ENCODE results near the gene ARHGEF4. TPM values are rescaled to one million over a fixed set of nuclear protein-coding genes. Genes with fewer than 3 reads are reported as not detected.

ARHGEF4 gene
- polyA plus RNA-seq, 1 donor (not counting 4 experiments of a cell fraction or from before 2014, with no cell fraction given): 22.6 TPM

DNA sequence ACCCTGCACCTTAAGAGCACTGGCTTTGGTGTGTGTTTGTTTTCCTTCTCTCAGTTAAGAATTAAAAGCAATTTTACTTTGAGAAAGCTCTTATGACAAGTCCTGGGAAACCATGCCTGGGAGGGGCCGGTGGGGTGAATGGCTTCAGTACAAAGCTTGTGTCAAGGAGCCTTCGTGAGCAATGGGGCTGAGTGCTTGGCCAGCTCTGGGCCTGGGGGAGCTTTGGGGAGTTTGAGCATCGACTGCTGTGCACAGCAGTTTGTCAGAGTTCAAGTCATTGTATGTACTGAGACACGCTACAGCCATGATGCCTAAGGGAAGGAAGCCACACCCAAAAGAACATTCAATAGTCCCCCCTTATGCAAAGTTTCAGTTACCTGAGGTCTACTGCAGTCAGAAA lies 75.8 kb downstream of the ARHGEF4 start:
- Histone ChIP-seq H3K4me3 (ENCODE audit: control insufficient read depth in 2 of 3, extremely low read depth in 1 of 3, insufficient read depth in 2 of 3, low read depth in 1 of 3, low read length in 3 of 3) (peak overlapping the region; percentile 39 to 70 (median 61)), H3K9ac (ENCODE audit: control insufficient read depth, extremely low read depth, insufficient read depth, low read length) (peak overlapping the region; percentile 69), H3K4me1 (ENCODE audit: control insufficient read depth, extremely low read depth, insufficient read depth, low read length) (peaks cover 62% of the 10 kb centered on the region), H2AFZ (ENCODE audit: control insufficient read depth, low read length) (peak overlapping the region; percentile 35), H3K4me2 (ENCODE audit: control insufficient read depth, extremely low read depth, insufficient read depth, low read depth, low read length) (peak overlapping the region; percentile 87), H3K9me3 (ENCODE audit: control insufficient read depth, low read depth, low read length) (no peaks in the 10 kb centered on the region), H3K27me3 (ENCODE audit: control insufficient read depth, extremely low read depth, insufficient read depth, low read length) (no peaks in the 10 kb centered on the region), H3K9me1 (ENCODE audit: control insufficient read depth, extremely low read depth, insufficient read depth, low read length) (no peaks in the 10 kb centered on the region), H3K36me3 (ENCODE audit: control insufficient read depth in 2 of 2, extremely low read depth in 1 of 2, insufficient read depth in 2 of 2, low read length in 2 of 2) (peaks cover 4 to 7% of the 10 kb centered on the region in 2 experiments), H3K79me2 (ENCODE audit: control insufficient read depth, insufficient read depth, low read length) (peaks cover 5% of the 10 kb centered on the region), H3K27ac (ENCODE audit: control insufficient read depth, insufficient read depth, low read length) (peak overlapping the region; percentile 88), H4K20me1 (ENCODE audit: control insufficient read depth, extremely low read depth, insufficient read depth, low read length) (no peaks in the 10 kb centered on the region)
- no peak for TF ChIP-seq EZH2 (IDR thresholded peaks at IDR 0.05; ENCODE audit: low read length)
- no peak for TF ChIP-seq CTCF (optimal IDR thresholded peaks at IDR 0.05 in 1 of 3, IDR thresholded peaks at IDR 0.05 in 1 of 3, conservative IDR thresholded peaks at IDR 0.05 in 1 of 3; ENCODE audit: extremely low read depth in 1 of 3, insufficient read depth in 2 of 3, low read length in 3 of 3)
- FAIRE-seq (no peak), DNase-seq (ENCODE audit: low read depth, low spot score) (no peak)
- dilution Hi-C loops (cut with MboI; ENCODE audit: extremely low pct_ligation_motif_present, low sequenced_read_pairs): no loop called here

DNA sequence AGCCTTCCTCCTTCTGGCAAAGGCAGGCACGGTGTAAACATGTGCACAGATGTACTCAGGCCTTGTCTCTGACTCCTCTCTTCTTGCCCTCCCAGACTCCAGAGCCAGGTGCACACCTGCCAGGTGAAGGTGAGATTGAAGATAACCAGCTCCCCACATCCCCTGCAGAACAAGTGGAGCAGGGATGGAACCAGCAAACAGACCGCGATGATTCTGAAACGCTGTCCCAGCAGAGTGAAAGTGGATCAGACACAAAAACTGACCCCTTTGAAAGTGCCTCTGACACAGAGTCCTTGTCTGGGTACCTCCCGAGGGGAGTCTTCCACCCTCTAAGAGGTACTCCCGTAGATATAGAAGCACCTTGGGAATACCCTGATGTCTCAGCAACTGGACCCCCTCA lies 77.2 kb downstream of the ARHGEF4 start:
- TF ChIP-seq CTCF (optimal IDR thresholded peaks at IDR 0.05 in 1 of 3, IDR thresholded peaks at IDR 0.05 in 1 of 3, conservative IDR thresholded peaks at IDR 0.05 in 1 of 3; ENCODE audit: extremely low read depth in 1 of 3, insufficient read depth in 2 of 3, low read length in 3 of 3) (no peak), EZH2 (IDR thresholded peaks at IDR 0.05; ENCODE audit: low read length) (no peak)
- no peaks in the 10 kb centered on the region for H3K9me1 ChIP-seq (ENCODE audit: control insufficient read depth, extremely low read depth, insufficient read depth, low read length)
- no peaks in the 10 kb centered on the region for H4K20me1 ChIP-seq (ENCODE audit: control insufficient read depth, extremely low read depth, insufficient read depth, low read length)
- H3K4me2 ChIP-seq (ENCODE audit: control insufficient read depth, extremely low read depth, insufficient read depth, low read depth, low read length): peak overlapping the region; percentile 87
- H3K4me1 ChIP-seq (ENCODE audit: control insufficient read depth, extremely low read depth, insufficient read depth, low read length): peaks cover 62% of the 10 kb centered on the region
- peak overlapping the region; percentile 88 for H3K27ac ChIP-seq (ENCODE audit: control insufficient read depth, insufficient read depth, low read length)
- peak overlapping the region; percentile 17 for H2AFZ ChIP-seq (ENCODE audit: control insufficient read depth, low read length)
- no peaks in the 10 kb centered on the region for H3K9me3 ChIP-seq (ENCODE audit: control insufficient read depth, low read depth, low read length)
- dilution Hi-C loops (cut with MboI; ENCODE audit: extremely low pct_ligation_motif_present, low sequenced_read_pairs): no loop called here
- FAIRE-seq (no peak), DNase-seq (ENCODE audit: low read depth, low spot score) (no peak)
- H3K4me3 ChIP-seq (ENCODE audit: control insufficient read depth in 2 of 3, extremely low read depth in 1 of 3, insufficient read depth in 2 of 3, low read depth in 1 of 3, low read length in 3 of 3): peak overlapping the region in 2 of 3 experiments; percentile 39 to 70
- H3K9ac ChIP-seq (ENCODE audit: control insufficient read depth, extremely low read depth, insufficient read depth, low read length): peak overlapping the region; percentile 48
- H3K27me3 ChIP-seq (ENCODE audit: control insufficient read depth, extremely low read depth, insufficient read depth, low read length): no peaks in the 10 kb centered on the region
- H3K79me2 ChIP-seq (ENCODE audit: control insufficient read depth, insufficient read depth, low read length): peaks cover 5% of the 10 kb centered on the region
- peaks cover 7 to 10% of the 10 kb centered on the region in 2 experiments for H3K36me3 ChIP-seq (ENCODE audit: control insufficient read depth in 2 of 2, extremely low read depth in 1 of 2, insufficient read depth in 2 of 2, low read length in 2 of 2)

All from keratinocyte (primary cell).